Lower lobe of right lung (tissue), 2 donors: ENCODE measurements around the gene EFCAB11. TPM values are rescaled to one million over a fixed set of nuclear protein-coding genes. Genes with fewer than 3 reads are reported as not detected.
A peak's percentile ranks its signal among the peaks of the same experiment; 100 is the strongest.

ENCODE experiments used
- ATAC-seq, 2 donors: fragments of 200-7000 bp; cut with Tn5 transposase; one replicate each; pipeline ENCODE4 v1.9.1; 2020 to 2022; ENCODE audit warnings: mild to moderate bottlenecking in 2 of 2, moderate library complexity in 2 of 2
- DNase-seq: peaks from one replicate; pipeline ENCODE4 v3.0.0-alpha.2; 2020
- H3K27ac ChIP-seq: fragments of 200-600 bp; one replicate; pipeline ENCODE4 v1.8.0; 2022
- H3K27me3 ChIP-seq: fragments of 200-600 bp; one replicate; pipeline ENCODE4 v1.8.0; 2022; ENCODE audit warnings: low read depth
- H3K36me3 ChIP-seq: fragments of 200-600 bp; one replicate; pipeline ENCODE4 v1.8.0; 2022; ENCODE audit warnings: mild to moderate bottlenecking
- H3K4me1 ChIP-seq: fragments of 200-600 bp; one replicate; pipeline ENCODE4 v1.8.0; 2022
- H3K4me3 ChIP-seq: fragments of 200-600 bp; one replicate; pipeline ENCODE4 v1.8.0; 2022; ENCODE audit warnings: mild to moderate bottlenecking
- H3K9me3 ChIP-seq: fragments of 200-600 bp; one replicate; pipeline ENCODE4 v1.8.0; 2022
- CTCF ChIP-seq: fragments of 200-600 bp; IDR thresholded peaks from one replicate; pipeline ENCODE4 v1.8.0; 2022; ENCODE audit warnings: antibody characterized with exemption, mild to moderate bottlenecking
- intact Hi-C: fragments of 100-400 bp; cut with DNase I; formaldehyde crosslinking; loops from one replicate; pipeline ENCODE4 v1.11.0; 2022
- total RNA-seq: library from RNA; stranded (reverse); fragmentation: NEBNext Ultra II Directional; extraction: Animal tissue kit (Norgen Biotek cat#: 25700); gene quantifications from one replicate; pipeline ENCODE4 v1.2.1, GENCODE V29; 2021
- donor health status: DM: no; HTN: yes; CAD: no; lungs with severe emphysema.

The EFCAB11 gene
- total RNA-seq, 1 donor from 2014 or later: 5.8 TPM

- Histone ChIP-seq H3K36me3 (peaks cover 39% of the 10 kb centered on the region), H3K9me3 (no peaks in the 10 kb centered on the region), H3K4me1 (no peaks in the 10 kb centered on the region), H3K27ac (no peak overlapping the region), H3K4me3 (no peak overlapping the region), H3K27me3 (no peaks in the 10 kb centered on the region)
- intact Hi-C loops: no loop called here
- no peak for DNase-seq
- peak; percentile 94 for ATAC-seq
- TF ChIP-seq CTCF: no peak
Measured at GRCh38 chr14:89963288-89963978, 8.9 kb upstream of the EFCAB11 start.

GRCh38 chr14:89960914-89961313, 6.4 kb upstream of the EFCAB11 start:
- Histone ChIP-seq H3K27me3 (no peaks in the 10 kb centered on the region), H3K36me3 (peaks cover 27% of the 10 kb centered on the region), H3K4me3 (no peak overlapping the region), H3K4me1 (peaks cover 13% of the 10 kb centered on the region), H3K9me3 (no peaks in the 10 kb centered on the region), H3K27ac (no peak overlapping the region)
- intact Hi-C loops: no loop called here
- DNase-seq (no peak), ATAC-seq (no peak)
- TF ChIP-seq CTCF: no peak

- Histone ChIP-seq H3K27me3 (no peaks in the 10 kb centered on the region), H3K4me3 (no peak overlapping the region), H3K4me1 (peaks cover 13% of the 10 kb centered on the region), H3K36me3 (peaks cover 21% of the 10 kb centered on the region), H3K9me3 (no peaks in the 10 kb centered on the region), H3K27ac (no peak overlapping the region)
- ATAC-seq (no peak), DNase-seq (no peak)
- intact Hi-C loops: no loop called here
- TF ChIP-seq CTCF: no peak
Measured at GRCh38 chr14:89959853-89960445, 5.4 kb upstream of the EFCAB11 start.

- Histone ChIP-seq H3K36me3 (peaks cover 13% of the 10 kb centered on the region), H3K4me3 (no peak overlapping the region), H3K27me3 (no peaks in the 10 kb centered on the region), H3K9me3 (no peaks in the 10 kb centered on the region), H3K27ac (no peak overlapping the region), H3K4me1 (peaks cover 17% of the 10 kb centered on the region)
- DNase-seq (no peak), ATAC-seq (no peak)
- TF ChIP-seq CTCF: no peak
- intact Hi-C loops: no loop called here
Measured at GRCh38 chr14:89958966-89959365, 4.4 kb upstream of the EFCAB11 start.

- ATAC-seq (no peak), DNase-seq (no peak)
- Histone ChIP-seq H3K4me1 (peaks cover 19% of the 10 kb centered on the region), H3K9me3 (no peaks in the 10 kb centered on the region), H3K27me3 (no peaks in the 10 kb centered on the region), H3K36me3 (peaks cover under 1% of the 10 kb centered on the region), H3K27ac (no peak overlapping the region), H3K4me3 (no peak overlapping the region)
- intact Hi-C loops: no loop called here
- no peak for TF ChIP-seq CTCF
Measured at GRCh38 chr14:89957791-89958190, 3.3 kb upstream of the EFCAB11 start.
